Regular cardiac myocyte (primary cell): ENCODE data around the gene C6orf58. TPM values are rescaled to one million over a fixed set of nuclear protein-coding genes. Genes with fewer than 3 reads are reported as not detected.

Experiments
- total RNA-seq: library from RNA; depleted of rRNA; stranded (reverse); fragments of >200 nt; gene quantifications from 2 replicates; pipeline ENCODE4 v1.2.3, GENCODE V29; 2014

Gene C6orf58
- total RNA-seq, result 0.19 TPM in 1 of 2 replicates, not detected in the other

GRCh38 chr6:127576874-127577273 is at the start of gene C6orf58:
Gene C6orf58 (plus strand): TSS chr6:127577174. CDS start chr6:127577186, 12 bp downstream.

Other genes starting within 250 kb of the C6orf58 start
- 67.9 and 82.8 TPM in 2 replicates for gene ECHDC1, start 233.6 kb upstream of the C6orf58 start, total RNA-seq
- gene KIAA0408, start 117.8 kb upstream of the C6orf58 start, total RNA-seq, result 0.38 and 0.85 TPM in 2 replicates